HepG2 (cell line): Measurements from ENCODE around the gene APBB3. TPM values are rescaled to one million over a fixed set of nuclear protein-coding genes. Genes with fewer than 3 reads are reported as not detected.
A peak's percentile ranks its signal among the peaks of the same experiment; 100 is the strongest.

Source experiments
- ELF1 ChIP-seq: sonication (generic); formaldehyde crosslinking; IDR thresholded peaks from 2 replicates; pipeline ENCODE4 v1.4.0; 2020; ENCODE audit warnings: missing genetic modification reagents
- ELF4 ChIP-seq: sonication (generic); formaldehyde crosslinking; IDR thresholded peaks from 2 replicates; pipeline ENCODE4 v1.5.0; 2020; ENCODE audit warnings: missing genetic modification reagents, mild to moderate bottlenecking, moderate library complexity, borderline replicate concordance
- KDM4B ChIP-seq: sonication (generic); formaldehyde crosslinking; IDR thresholded peaks from 2 replicates; pipeline ENCODE4 v1.4.0; 2020; ENCODE audit warnings: missing genetic modification reagents
- NFE2L2 ChIP-seq: fragments of 150-350 bp; IDR thresholded peaks from 2 replicates; pipeline ENCODE4 v1.6.1; 2014; ENCODE audit warnings: low read length
- SUZ12 ChIP-seq: fragments of 150-350 bp; IDR thresholded peaks from 2 replicates; pipeline ENCODE4 v1.6.1; 2014; ENCODE audit warnings: low read depth, low read length
- TARDBP ChIP-seq: sonication (generic); formaldehyde crosslinking; IDR thresholded peaks from 2 replicates; pipeline ENCODE4 v1.8.0; 2022; ENCODE audit warnings: mild to moderate bottlenecking, missing genetic modification reagents
- WIZ ChIP-seq: sonication (generic); formaldehyde crosslinking; IDR thresholded peaks from 2 replicates; pipeline ENCODE4 v1.5.1; 2020; ENCODE audit warnings: mild to moderate bottlenecking, missing genetic modification reagents
- ZNF446 ChIP-seq: sonication (generic); formaldehyde crosslinking; IDR thresholded peaks from 2 replicates; pipeline ENCODE4 v1.5.0; 2020; ENCODE audit warnings: mild to moderate bottlenecking, missing genetic modification reagents
- ZNF75D ChIP-seq: sonication (generic); formaldehyde crosslinking; IDR thresholded peaks from 2 replicates; pipeline ENCODE4 v1.8.1; 2023; ENCODE audit warnings: missing genetic modification reagents, mild to moderate bottlenecking, borderline replicate concordance
- polyA plus RNA-seq, 8 experiments: library from polyadenylated mRNA; depleted of rRNA in 3 of 8; stranded (reverse) in 7 of 8; unstranded in 1 of 8; fragments of >200 nt; fragmentation: Illumina TruSeq in 4 of 8; extraction: Trizol in 4 of 8; gene quantifications; 2 replicates each; pipeline versions ENCODE4 v1.2.1 to v1.2.3, GENCODE V29; 2011 to 2016; ENCODE audit warnings: low read depth in 4 of 8, missing spikeins in 1 of 8, mixed read lengths in 1 of 8; ENCODE audit not compliant: insufficient read depth in 1 of 8
- total RNA-seq, 5 experiments: library from RNA; depleted of rRNA; stranded (reverse); fragments of >200 nt; fragmentation: Illumina TruSeq; extraction: Trizol; gene quantifications; 2 replicates each; pipeline ENCODE4 v1.2.3, GENCODE V29; 2016; ENCODE audit warnings: low read depth in 1 of 5
- TF ChIP-seq, protein P1 (sequence below), 2 experiments: fragments of 450-650 bp in 1 of 2; sonication (generic) in 1 of 2; formaldehyde crosslinking in 1 of 2; IDR thresholded peaks; 2 replicates each; pipeline versions ENCODE4 v1.6.1 to v1.8.0; 2016 to 2022; ENCODE audit warnings: antibody characterized with exemption in 1 of 2, mild to moderate bottlenecking in 1 of 2, missing genetic modification reagents in 1 of 2
- TF ChIP-seq, protein P2 (sequence below): IDR thresholded peaks from 2 replicates; pipeline ENCODE4 v1.6.1; 2016; ENCODE audit warnings: low read depth
- TF ChIP-seq, protein P3 (sequence below): sonication (generic); formaldehyde crosslinking; IDR thresholded peaks from 2 replicates; pipeline ENCODE4 v1.8.1; 2023; ENCODE audit warnings: mild to moderate bottlenecking, missing genetic modification reagents
- TF ChIP-seq, protein P4 (sequence below): sonication (generic); formaldehyde crosslinking; IDR thresholded peaks from 2 replicates; pipeline ENCODE4 v1.5.1; 2020; ENCODE audit warnings: mild to moderate bottlenecking, missing genetic modification reagents, moderate library complexity

APBB3 gene
- total and polyA plus RNA-seq, 2 of the 13 experiments (the other 11 are each of a cell fraction or from before 2014, with no cell fraction given) = 0.38 to 0.78 TPM

DNA sequence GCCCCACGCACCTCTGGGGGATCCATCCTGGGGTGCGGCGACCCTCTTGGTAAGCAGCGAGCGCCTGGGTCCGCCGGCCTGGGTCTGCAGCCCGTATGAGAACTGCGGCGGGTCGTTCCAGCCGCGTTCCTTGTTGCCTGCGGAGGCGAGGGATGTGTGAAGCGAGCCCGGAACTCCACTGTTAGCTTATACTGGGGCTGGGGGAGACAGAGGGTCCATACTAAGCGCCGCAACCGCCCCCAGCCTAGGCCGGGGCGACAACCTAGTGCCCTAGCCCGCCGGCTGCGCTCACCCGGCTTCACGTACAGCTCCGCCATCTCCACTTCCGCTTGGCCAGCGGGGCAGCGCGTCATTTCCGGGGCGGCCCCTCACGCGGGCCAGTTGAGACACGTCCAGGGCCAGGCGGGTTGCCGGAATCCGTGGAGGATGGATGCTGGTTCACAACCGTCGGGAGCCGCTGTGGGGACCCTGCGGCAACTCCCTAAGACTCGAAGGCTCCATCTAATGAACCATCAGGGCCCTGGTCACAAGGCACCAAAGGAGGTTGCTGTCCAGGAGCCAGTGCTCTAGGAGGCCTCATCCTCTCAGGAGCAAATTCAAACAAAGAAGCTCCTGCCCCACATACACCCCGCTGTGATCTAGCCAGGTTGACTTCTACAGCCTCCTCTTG is 7.1 kb downstream of the APBB3 start, which contains the start of gene SRA1 (continued):
- TF ChIP-seq, protein P1, sequence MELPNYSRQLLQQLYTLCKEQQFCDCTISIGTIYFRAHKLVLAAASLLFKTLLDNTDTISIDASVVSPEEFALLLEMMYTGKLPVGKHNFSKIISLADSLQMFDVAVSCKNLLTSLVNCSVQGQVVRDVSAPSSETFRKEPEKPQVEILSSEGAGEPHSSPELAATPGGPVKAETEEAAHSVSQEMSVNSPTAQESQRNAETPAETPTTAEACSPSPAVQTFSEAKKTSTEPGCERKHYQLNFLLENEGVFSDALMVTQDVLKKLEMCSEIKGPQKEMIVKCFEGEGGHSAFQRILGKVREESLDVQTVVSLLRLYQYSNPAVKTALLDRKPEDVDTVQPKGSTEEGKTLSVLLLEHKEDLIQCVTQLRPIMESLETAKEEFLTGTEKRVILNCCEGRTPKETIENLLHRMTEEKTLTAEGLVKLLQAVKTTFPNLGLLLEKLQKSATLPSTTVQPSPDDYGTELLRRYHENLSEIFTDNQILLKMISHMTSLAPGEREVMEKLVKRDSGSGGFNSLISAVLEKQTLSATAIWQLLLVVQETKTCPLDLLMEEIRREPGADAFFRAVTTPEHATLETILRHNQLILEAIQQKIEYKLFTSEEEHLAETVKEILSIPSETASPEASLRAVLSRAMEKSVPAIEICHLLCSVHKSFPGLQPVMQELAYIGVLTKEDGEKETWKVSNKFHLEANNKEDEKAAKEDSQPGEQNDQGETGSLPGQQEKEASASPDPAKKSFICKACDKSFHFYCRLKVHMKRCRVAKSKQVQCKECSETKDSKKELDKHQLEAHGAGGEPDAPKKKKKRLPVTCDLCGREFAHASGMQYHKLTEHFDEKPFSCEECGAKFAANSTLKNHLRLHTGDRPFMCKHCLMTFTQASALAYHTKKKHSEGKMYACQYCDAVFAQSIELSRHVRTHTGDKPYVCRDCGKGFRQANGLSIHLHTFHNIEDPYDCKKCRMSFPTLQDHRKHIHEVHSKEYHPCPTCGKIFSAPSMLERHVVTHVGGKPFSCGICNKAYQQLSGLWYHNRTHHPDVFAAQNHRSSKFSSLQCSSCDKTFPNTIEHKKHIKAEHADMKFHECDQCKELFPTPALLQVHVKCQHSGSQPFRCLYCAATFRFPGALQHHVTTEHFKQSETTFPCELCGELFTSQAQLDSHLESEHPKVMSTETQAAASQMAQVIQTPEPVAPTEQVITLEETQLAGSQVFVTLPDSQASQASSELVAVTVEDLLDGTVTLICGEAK (IDR thresholded peaks at IDR 0.05) = peak; percentile 73
- TF ChIP-seq, protein P1 (CRISPR knock-in tag; IDR thresholded peaks at IDR 0.05) = peak; percentile 39; the same call in 1 of the 2 replicates
- TF ChIP-seq, protein P2, sequence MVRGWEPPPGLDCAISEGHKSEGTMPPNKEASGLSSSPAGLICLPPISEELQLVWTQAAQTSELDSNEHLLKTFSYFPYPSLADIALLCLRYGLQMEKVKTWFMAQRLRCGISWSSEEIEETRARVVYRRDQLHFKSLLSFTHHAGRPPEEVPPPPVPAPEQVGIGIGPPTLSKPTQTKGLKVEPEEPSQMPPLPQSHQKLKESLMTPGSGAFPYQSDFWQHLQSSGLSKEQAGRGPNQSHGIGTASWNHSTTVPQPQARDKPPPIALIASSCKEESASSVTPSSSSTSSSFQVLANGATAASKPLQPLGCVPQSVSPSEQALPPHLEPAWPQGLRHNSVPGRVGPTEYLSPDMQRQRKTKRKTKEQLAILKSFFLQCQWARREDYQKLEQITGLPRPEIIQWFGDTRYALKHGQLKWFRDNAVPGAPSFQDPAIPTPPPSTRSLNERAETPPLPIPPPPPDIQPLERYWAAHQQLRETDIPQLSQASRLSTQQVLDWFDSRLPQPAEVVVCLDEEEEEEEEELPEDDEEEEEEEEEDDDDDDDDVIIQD (CRISPR knock-in tag) = no peak
- TF ChIP-seq WIZ (0 out of 2 replicates have a peak, but pooled peaks have one; percentile 41), TARDBP (CRISPR knock-in tag) (peak; percentile 58; the same call in 1 of the 2 replicates), ZNF446 (CRISPR knock-in tag) (no peak), ELF4 (CRISPR knock-in tag) (peak; percentile 70; the same call in 1 of the 2 replicates), ELF1 (CRISPR knock-in tag) (peak; percentile 94), SUZ12 (no peak), KDM4B (CRISPR knock-in tag) (peak; percentile 92), NFE2L2 (no peak), ZNF75D (CRISPR knock-in tag) (peak; percentile 68; the same call in 1 of the 2 replicates)
- TF ChIP-seq, protein P3, sequence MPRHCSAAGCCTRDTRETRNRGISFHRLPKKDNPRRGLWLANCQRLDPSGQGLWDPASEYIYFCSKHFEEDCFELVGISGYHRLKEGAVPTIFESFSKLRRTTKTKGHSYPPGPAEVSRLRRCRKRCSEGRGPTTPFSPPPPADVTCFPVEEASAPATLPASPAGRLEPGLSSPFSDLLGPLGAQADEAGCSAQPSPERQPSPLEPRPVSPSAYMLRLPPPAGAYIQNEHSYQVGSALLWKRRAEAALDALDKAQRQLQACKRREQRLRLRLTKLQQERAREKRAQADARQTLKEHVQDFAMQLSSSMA = no peak
- TF ChIP-seq, protein P4, sequence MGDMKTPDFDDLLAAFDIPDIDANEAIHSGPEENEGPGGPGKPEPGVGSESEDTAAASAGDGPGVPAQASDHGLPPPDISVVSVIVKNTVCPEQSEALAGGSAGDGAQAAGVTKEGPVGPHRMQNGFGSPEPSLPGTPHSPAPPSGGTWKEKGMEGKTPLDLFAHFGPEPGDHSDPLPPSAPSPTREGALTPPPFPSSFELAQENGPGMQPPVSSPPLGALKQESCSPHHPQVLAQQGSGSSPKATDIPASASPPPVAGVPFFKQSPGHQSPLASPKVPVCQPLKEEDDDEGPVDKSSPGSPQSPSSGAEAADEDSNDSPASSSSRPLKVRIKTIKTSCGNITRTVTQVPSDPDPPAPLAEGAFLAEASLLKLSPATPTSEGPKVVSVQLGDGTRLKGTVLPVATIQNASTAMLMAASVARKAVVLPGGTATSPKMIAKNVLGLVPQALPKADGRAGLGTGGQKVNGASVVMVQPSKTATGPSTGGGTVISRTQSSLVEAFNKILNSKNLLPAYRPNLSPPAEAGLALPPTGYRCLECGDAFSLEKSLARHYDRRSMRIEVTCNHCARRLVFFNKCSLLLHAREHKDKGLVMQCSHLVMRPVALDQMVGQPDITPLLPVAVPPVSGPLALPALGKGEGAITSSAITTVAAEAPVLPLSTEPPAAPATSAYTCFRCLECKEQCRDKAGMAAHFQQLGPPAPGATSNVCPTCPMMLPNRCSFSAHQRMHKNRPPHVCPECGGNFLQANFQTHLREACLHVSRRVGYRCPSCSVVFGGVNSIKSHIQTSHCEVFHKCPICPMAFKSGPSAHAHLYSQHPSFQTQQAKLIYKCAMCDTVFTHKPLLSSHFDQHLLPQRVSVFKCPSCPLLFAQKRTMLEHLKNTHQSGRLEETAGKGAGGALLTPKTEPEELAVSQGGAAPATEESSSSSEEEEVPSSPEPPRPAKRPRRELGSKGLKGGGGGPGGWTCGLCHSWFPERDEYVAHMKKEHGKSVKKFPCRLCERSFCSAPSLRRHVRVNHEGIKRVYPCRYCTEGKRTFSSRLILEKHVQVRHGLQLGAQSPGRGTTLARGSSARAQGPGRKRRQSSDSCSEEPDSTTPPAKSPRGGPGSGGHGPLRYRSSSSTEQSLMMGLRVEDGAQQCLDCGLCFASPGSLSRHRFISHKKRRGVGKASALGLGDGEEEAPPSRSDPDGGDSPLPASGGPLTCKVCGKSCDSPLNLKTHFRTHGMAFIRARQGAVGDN (CRISPR knock-in tag) = peak; percentile 96
